Duodenal mucosa (tissue), 2 donors: ENCODE data around the gene ZNF546.
A peak's percentile ranks its signal among the peaks of the same experiment; 100 is the strongest.
"Not testable (repeated sequence)": the region's sequence is repeated elsewhere in the genome, so short reads cannot be mapped to it uniquely, and the experiment has no call there.

ENCODE experiments used
- H3K27ac ChIP-seq: one replicate; pipeline ENCODE4 v1.7.0; 2013; ENCODE audit warnings: low read depth, low read length
- H3K27me3 ChIP-seq, 2 donors: one replicate each; pipeline ENCODE4 v1.7.0; 2013; ENCODE audit warnings: low read length in 2 of 2, control low read depth in 1 of 2; ENCODE audit not compliant: insufficient read depth in 2 of 2, control insufficient read depth in 1 of 2
- H3K36me3 ChIP-seq, 2 donors: one replicate each; pipeline ENCODE4 v1.7.0; 2013; ENCODE audit warnings: low read length in 2 of 2, control low read depth in 1 of 2; ENCODE audit not compliant: insufficient read depth in 2 of 2, control insufficient read depth in 1 of 2
- H3K4me1 ChIP-seq, 2 donors: one replicate each; pipeline ENCODE4 v1.7.0; 2013; ENCODE audit warnings: low read length in 2 of 2, control low read depth in 1 of 2; ENCODE audit not compliant: insufficient read depth in 2 of 2, control insufficient read depth in 1 of 2
- H3K4me3 ChIP-seq, 2 donors: one replicate each; pipeline ENCODE4 v1.7.0; 2013; ENCODE audit warnings: low read length in 2 of 2, low read depth in 1 of 2
- H3K9ac ChIP-seq, 2 donors: one replicate each; pipeline ENCODE4 v1.7.0; 2013; ENCODE audit warnings: low read length in 2 of 2, low read depth in 1 of 2
- H3K9me3 ChIP-seq, 2 donors: one replicate each; pipeline ENCODE4 v1.7.0; 2013; ENCODE audit warnings: low read length in 2 of 2, control low read depth in 1 of 2; ENCODE audit not compliant: control insufficient read depth in 1 of 2

Gene ZNF546

DNA sequence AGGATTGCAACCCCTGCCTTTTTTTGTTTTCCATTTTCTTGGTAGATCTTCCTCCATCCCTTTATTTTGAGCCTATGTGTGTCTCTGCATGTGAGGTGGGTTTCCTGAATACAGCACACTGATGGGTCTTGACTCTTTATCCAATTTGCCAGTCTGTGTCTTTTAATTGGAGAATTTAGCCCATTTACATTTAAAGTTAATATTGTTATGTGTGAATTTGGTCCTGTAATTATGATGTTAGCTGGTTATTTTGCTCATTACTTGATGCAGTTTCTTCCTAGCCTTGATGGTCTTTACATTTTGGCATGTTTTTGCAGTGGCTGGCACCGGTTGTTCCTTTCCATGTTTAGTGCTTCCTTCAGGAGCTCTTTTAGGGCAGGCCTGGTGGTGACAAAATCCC is 44.9 kb downstream of the ZNF546 start:
- not testable (repeated sequence) for H3K4me1 ChIP-seq, H3K9ac ChIP-seq, H3K4me3 ChIP-seq, H3K27ac ChIP-seq, H3K27me3 ChIP-seq
- Histone ChIP-seq H3K9me3 (peaks cover 20 to 27% of the 10 kb centered on the region in 2 donors), H3K36me3 (peaks cover 21 to 35% of the 10 kb centered on the region in 2 donors)

DNA sequence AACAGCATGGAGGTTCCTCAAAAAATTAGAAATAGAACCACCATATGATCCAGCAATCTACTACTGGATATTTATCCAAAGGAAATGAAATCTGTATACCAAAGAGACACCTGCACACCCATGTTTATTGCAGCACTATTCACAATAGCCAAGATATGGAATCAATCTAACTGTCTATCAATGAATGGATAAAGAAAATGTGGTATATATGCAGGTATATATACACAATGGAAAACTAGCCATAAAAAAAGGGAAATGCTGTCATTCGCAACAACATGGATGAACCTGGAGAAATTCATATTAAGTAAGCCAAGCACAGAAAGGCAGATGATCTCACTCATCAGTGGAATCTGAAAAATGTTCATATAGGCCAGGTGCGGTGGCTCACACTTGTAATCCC is 56.6 kb downstream of the ZNF546 start:
- Histone ChIP-seq H3K27me3 (no peaks in the 10 kb centered on the region), H3K4me3 (no peak overlapping the region), H3K4me1 (peaks cover 13 to 18% of the 10 kb centered on the region in 2 donors), H3K27ac (no peak overlapping the region), H3K9ac (no peak overlapping the region), H3K36me3 (peaks cover 7 to 13% of the 10 kb centered on the region in 2 donors), H3K9me3 (peaks cover 12 to 14% of the 10 kb centered on the region in 2 donors)

DNA sequence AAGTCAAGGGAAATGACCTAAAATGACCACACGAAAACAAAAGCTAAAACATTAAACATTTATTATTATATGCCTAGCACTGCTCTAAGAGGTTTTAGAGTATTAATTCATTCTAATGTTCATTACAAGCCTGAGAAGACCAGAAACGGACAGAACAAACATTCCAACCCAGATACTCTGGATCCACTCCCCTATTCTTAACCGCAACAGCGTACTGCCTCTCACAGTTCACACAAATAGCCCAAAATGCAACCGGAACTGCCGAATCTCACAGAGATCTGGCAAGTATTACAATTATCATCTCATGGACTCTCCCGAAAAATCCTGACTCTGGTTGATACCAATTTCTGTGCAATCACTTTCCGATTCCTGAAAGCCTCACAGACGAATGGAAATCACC is 57.8 kb downstream of the ZNF546 start:
- Histone ChIP-seq H3K27me3 (no peaks in the 10 kb centered on the region), H3K4me3 (peak overlapping the region in 1 of 2 donors; percentile 3), H3K9ac (no peak overlapping the region), H3K36me3 (peaks cover 0 to 4% of the 10 kb centered on the region in 2 donors), H3K4me1 (peaks cover 13 to 18% of the 10 kb centered on the region in 2 donors), H3K27ac (no peak overlapping the region), H3K9me3 (peaks cover 8 to 15% of the 10 kb centered on the region in 2 donors)

DNA sequence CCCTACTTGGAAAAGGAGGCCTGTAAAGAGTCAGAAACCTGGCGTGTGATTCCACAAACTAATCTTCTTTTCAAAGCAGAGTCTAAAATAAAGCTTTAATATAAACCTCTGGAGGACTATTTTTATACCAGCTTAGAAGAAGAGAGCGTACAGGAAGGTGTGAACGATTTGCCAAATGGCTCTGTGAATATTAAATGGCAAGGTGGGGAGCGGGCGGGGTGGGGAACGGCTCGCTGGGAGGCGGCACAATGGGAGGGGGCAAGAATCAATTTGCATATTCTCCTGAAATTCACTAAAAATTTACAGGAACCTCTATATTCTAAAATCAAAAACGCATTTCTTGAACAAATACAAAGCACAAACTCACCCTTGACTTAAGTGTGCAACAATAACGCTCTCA is 58.2 kb downstream of the ZNF546 start:
- Histone ChIP-seq H3K9ac (peak overlapping the region in 1 of 2 donors; percentile 91), H3K36me3 (peaks cover 0 to 4% of the 10 kb centered on the region in 2 donors)

DNA sequence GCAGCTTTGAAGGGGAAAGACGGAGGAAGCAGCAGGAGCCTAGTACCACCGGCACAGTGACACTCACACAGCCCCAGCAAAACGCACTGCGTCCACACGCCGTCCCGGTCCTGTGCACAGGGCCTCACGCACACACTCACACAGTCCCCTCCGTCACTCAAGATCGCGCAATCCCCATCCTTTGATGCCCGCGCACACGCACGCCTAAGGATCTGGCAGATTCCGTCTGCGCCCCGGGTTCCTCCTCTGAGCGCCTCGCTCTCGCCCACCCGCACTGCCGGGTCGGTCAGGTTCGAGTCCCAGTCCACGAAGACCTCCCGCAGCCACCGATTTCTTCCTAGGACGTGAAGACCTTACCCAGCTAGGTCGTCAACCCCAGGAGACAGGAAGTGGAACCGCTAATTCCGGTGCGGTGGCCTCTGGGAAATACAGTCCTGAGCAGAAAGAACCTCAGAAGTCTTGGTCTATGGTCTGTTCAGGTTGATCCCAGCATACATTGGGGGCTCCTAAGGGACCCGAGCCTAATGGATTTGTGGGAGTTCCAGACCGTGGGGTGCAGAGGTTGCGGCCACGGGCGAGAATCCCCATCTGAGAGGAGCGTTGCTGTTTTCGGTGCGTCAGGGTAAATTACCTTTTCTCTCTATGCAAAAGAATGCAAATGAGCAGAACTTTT is 59.1 kb downstream of the ZNF546 start, which contains the start of gene ZNF780B:
Gene ZNF780B (minus strand): TSS at position 400 of the 673 bp plus-strand sequence. CDS start 5,899 bp downstream, outside the sequence.
- Histone ChIP-seq H3K9ac (peak within 1 kb of the TSS; percentile 67 to 91), H3K27ac (no peak within 1 kb of the TSS), H3K4me1 (peaks cover 13 to 18% of the 10 kb centered on the region in 2 donors), H3K36me3 (no peaks in the 10 kb centered on the region), H3K4me3 (peak within 1 kb of the TSS; percentile 98 to 99), H3K27me3 (no peaks in the 10 kb centered on the region), H3K9me3 (peaks cover 0 to 19% of the 10 kb centered on the region in 2 donors)

More for the DNA sequence above, 58.2 kb downstream of the ZNF546 start:
- peaks cover 7 to 19% of the 10 kb centered on the region in 2 donors for H3K9me3 ChIP-seq
- no peaks in the 10 kb centered on the region for H3K27me3 ChIP-seq
- peak overlapping the region; percentile 98 to 99 for H3K4me3 ChIP-seq
- H3K4me1 ChIP-seq = peaks cover 13 to 18% of the 10 kb centered on the region in 2 donors
- no peak overlapping the region for H3K27ac ChIP-seq

DNA sequence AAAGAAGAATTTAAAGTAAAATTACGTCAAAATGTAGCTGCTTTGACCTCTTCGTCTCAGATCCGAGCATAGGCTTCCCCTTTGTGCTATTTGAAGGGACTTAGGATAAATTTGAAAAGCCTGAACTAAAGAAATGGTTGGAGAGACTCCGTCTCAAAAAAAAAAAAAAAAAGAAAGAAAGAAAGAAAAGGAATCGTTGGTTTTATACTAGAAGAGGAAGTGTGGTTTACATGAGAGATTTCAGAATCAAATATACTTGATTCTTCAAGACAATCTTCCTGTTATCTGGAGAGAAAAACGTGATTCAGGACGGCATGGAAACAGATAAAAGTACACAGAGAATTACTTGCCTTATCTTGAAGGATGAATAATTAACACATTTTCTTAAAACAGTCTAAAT is 59.6 kb downstream of the ZNF546 start:
- no peaks in the 10 kb centered on the region for H3K36me3 ChIP-seq
- H3K9ac ChIP-seq = peak overlapping the region; percentile 67 to 91
- peak overlapping the region; percentile 98 to 99 for H3K4me3 ChIP-seq
- H3K27ac ChIP-seq = no peak overlapping the region
- H3K27me3 ChIP-seq = no peaks in the 10 kb centered on the region
- H3K9me3 ChIP-seq = peaks cover 0 to 19% of the 10 kb centered on the region in 2 donors
- peaks cover 13 to 18% of the 10 kb centered on the region in 2 donors for H3K4me1 ChIP-seq

DNA sequence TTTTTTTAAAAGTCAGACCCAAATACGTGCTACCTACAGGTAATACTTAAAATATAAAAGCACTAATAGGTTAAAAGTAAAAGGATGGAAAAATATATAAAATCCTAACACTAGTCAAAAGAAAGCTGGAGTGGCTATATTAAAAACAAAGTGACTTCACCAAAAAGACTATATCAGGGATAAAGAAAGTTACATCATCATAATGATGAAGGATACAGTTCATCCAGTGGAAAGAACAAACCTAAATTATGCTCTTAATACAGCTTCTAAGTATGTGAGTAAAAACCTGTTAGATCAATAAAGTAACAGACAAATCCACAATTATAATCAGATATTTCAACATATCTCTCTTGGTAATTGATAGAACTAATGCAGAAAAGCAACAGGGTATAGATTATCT is 60.3 kb downstream of the ZNF546 start:
- no peak overlapping the region for H3K4me3 ChIP-seq
- no peak overlapping the region for H3K27ac ChIP-seq
- H3K4me1 ChIP-seq = peaks cover 13 to 18% of the 10 kb centered on the region in 2 donors
- peaks cover 0 to 13% of the 10 kb centered on the region in 2 donors for H3K9me3 ChIP-seq
- H3K27me3 ChIP-seq = no peaks in the 10 kb centered on the region
- no peaks in the 10 kb centered on the region for H3K36me3 ChIP-seq
- H3K9ac ChIP-seq = no peak overlapping the region

DNA sequence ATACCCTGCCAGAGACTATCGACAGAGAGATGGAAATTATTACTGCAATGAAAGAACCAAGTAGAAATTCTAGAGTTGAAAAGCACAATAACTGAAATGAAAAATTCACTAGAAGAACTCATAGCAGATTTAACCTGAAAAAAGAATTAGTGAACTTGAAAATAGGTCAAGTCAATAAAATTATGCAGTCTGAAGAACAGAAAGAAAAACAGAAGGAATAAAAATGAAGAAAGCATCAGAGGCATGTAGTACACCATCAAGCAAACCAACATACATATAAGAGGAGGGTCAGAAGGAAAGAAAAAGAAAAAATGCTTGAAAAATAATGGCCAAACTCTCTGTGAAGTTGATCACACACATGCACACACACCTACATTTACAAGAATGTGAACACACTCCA is 62.8 kb downstream of the ZNF546 start:
- no peaks in the 10 kb centered on the region for H3K36me3 ChIP-seq
- no peak overlapping the region for H3K9ac ChIP-seq
- H3K27ac ChIP-seq = no peak overlapping the region
- H3K4me1 ChIP-seq = peaks cover 9 to 16% of the 10 kb centered on the region in 2 donors
- no peak overlapping the region for H3K4me3 ChIP-seq
- H3K27me3 ChIP-seq = no peaks in the 10 kb centered on the region
- peaks cover 0 to 13% of the 10 kb centered on the region in 2 donors for H3K9me3 ChIP-seq

DNA sequence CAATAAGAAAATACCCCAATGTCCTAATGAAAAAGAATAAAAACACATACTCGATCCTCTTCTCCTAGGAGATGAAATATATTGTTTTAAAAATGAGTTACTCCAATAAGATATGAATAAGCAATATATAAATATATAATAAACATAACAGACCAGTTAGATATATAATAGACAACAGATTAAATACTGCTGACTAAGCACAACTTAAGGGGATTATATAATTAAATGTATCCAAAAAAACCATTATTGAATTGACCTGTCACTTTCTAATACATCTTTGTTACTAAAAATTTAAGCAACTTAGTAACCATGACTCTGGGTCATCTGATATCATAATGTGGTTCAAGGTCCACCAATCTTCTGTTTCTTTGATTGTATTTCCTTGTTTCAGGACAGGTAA is 73.2 kb downstream of the ZNF546 start:
- no peak overlapping the region for H3K27ac ChIP-seq
- H3K4me3 ChIP-seq = no peak overlapping the region
- H3K4me1 ChIP-seq = no peaks in the 10 kb centered on the region
- H3K36me3 ChIP-seq = peaks cover 12 to 15% of the 10 kb centered on the region in 2 donors
- H3K9ac ChIP-seq = no peak overlapping the region
- peaks cover 11 to 24% of the 10 kb centered on the region in 2 donors for H3K9me3 ChIP-seq
- H3K27me3 ChIP-seq = no peaks in the 10 kb centered on the region
